CD14-positive monocyte (primary cell): ENCODE data around the gene LDLRAP1. TPM values are rescaled to one million over a fixed set of nuclear protein-coding genes. Genes with fewer than 3 reads are reported as not detected.

Experiments used
- DNase-seq, 3 donors: peaks; one replicate each; pipeline ENCODE4 v3.0.0-alpha.2; 2011 to 2022
- H2AFZ ChIP-seq: 2 replicates; pipeline ENCODE4 v1.6.0; 2012; ENCODE audit warnings: mild to moderate bottlenecking, low read depth, low read length, inconsistent platforms; ENCODE audit not compliant: insufficient read depth, poor library complexity, severe bottlenecking
- H3K27ac ChIP-seq, 2 donors: 1 replicate in 1 of 2; 2 replicates in 1 of 2; pipeline ENCODE4 v1.5.1; 2012 to 2013; ENCODE audit warnings: low read length in 2 of 2, control low read depth in 1 of 2, inconsistent platforms in 1 of 2, low read depth in 1 of 2, mild to moderate bottlenecking in 1 of 2
- H3K27me3 ChIP-seq, 2 donors: one replicate each; pipeline versions ENCODE4 v1.6.0 to v1.6.1; 2011 to 2013; ENCODE audit warnings: low read length in 2 of 2; ENCODE audit not compliant: control insufficient read depth in 2 of 2, insufficient read depth in 2 of 2
- H3K36me3 ChIP-seq, 2 donors: replicated peaks in 1 of 2; 1 replicate in 1 of 2; 2 replicates in 1 of 2; pipeline versions ENCODE4 v1.5.1 to v1.6.1; 2012 to 2013; ENCODE audit warnings: low read length in 2 of 2, control low read depth in 1 of 2, inconsistent platforms in 1 of 2, mild to moderate bottlenecking in 1 of 2; ENCODE audit not compliant: insufficient read depth in 2 of 2, control insufficient read depth in 1 of 2
- H3K4me1 ChIP-seq, 2 donors: 1 replicate in 1 of 2; 2 replicates in 1 of 2; pipeline versions ENCODE4 v1.5.1 to v1.6.1; 2012 to 2013; ENCODE audit warnings: low read length in 2 of 2, control low read depth in 1 of 2, inconsistent platforms in 1 of 2, mild to moderate bottlenecking in 1 of 2, moderate library complexity in 1 of 2; ENCODE audit not compliant: insufficient read depth in 2 of 2, control insufficient read depth in 1 of 2
- H3K4me2 ChIP-seq: replicated peaks from 2 replicates; pipeline ENCODE3; 2012; ENCODE audit warnings: low read length, moderate library complexity, mild to moderate bottlenecking; ENCODE audit not compliant: poor library complexity, severe bottlenecking; ENCODE audit errors: extremely low read depth
- H3K4me3 ChIP-seq, 3 experiments: fragments of 200-600 bp in 1 of 3; sonication (generic) in 1 of 3; replicated peaks in 1 of 3; 1 replicate in 2 of 3; 2 replicates in 1 of 3; pipeline ENCODE4 v1.5.1; 2011 to 2013; ENCODE audit warnings: low read length in 3 of 3, mild to moderate bottlenecking in 3 of 3, control low read depth in 2 of 3, low read depth in 2 of 3, inconsistent platforms in 1 of 3, moderate library complexity in 1 of 3
- H3K79me2 ChIP-seq: 2 replicates; pipeline ENCODE4 v1.6.0; 2012; ENCODE audit warnings: mild to moderate bottlenecking, control low read depth, inconsistent platforms, low read length, moderate library complexity; ENCODE audit not compliant: insufficient read depth
- H3K9ac ChIP-seq: 2 replicates; pipeline ENCODE4 v1.6.0; 2017; ENCODE audit warnings: low read length, mild to moderate bottlenecking; ENCODE audit not compliant: insufficient read depth, poor library complexity, severe bottlenecking
- H3K9me3 ChIP-seq, 2 donors: replicated peaks in 1 of 2; 1 replicate in 1 of 2; 2 replicates in 1 of 2; pipeline versions ENCODE4 v1.5.1 to v1.6.1; 2012 to 2013; ENCODE audit warnings: low read length in 2 of 2, control low read depth in 1 of 2; ENCODE audit not compliant: control insufficient read depth in 1 of 2, insufficient read depth in 1 of 2
- H4K20me1 ChIP-seq: 2 replicates; pipeline ENCODE4 v1.6.0; 2012; ENCODE audit warnings: mild to moderate bottlenecking, low read length, control low read depth, moderate library complexity; ENCODE audit not compliant: insufficient read depth
- H3K27ac Mint-ChIP-seq, 7 donors: one replicate each; pipeline ENCODE4 v1.8.0; 2020; ENCODE audit warnings: mild to moderate bottlenecking in 7 of 7, mixed read lengths in 7 of 7, moderate library complexity in 6 of 7, inconsistent platforms in 2 of 7
- H3K27me3 Mint-ChIP-seq, 3 donors: one replicate each; pipeline ENCODE4 v1.8.0; 2021 to 2022; ENCODE audit warnings: low read depth in 3 of 3, mild to moderate bottlenecking in 3 of 3, mixed read lengths in 3 of 3, moderate library complexity in 3 of 3, inconsistent platforms in 1 of 3
- H3K36me3 Mint-ChIP-seq, 2 donors: one replicate each; pipeline ENCODE4 v1.8.0; 2020; ENCODE audit warnings: mixed read lengths in 2 of 2, inconsistent platforms in 1 of 2, mild to moderate bottlenecking in 1 of 2
- H3K4me1 Mint-ChIP-seq: one replicate; pipeline ENCODE4 v1.8.0; 2020; ENCODE audit warnings: mild to moderate bottlenecking, mixed read lengths
- H3K4me3 Mint-ChIP-seq, 2 donors: one replicate each; pipeline ENCODE4 v1.8.0; 2020; ENCODE audit warnings: mild to moderate bottlenecking in 2 of 2, mixed read lengths in 2 of 2, moderate library complexity in 1 of 2
- H3K9me3 Mint-ChIP-seq, 7 donors: one replicate each; pipeline ENCODE4 v1.8.0; 2020 to 2022; ENCODE audit warnings: mixed read lengths in 7 of 7, mild to moderate bottlenecking in 6 of 7, moderate library complexity in 6 of 7, inconsistent platforms in 2 of 7
- WGBS: methylation state at CpG from one replicate; pipeline ENCODE4 v1.1.5; 2013; ENCODE audit warnings: missing lambda C conversion rate; ENCODE audit not compliant: insufficient coverage; 5-methylcytosine and 5-hydroxymethylcytosine counted together
- intact Hi-C, 2 donors: fragments of 100-400 bp; cut with micrococcal nuclease; formaldehyde crosslinking; loops; one replicate each; pipeline versions ENCODE4 v1.15.0 to v1.15.1; 2023
- polyA plus RNA-seq, 3 donors: library from polyadenylated mRNA; depleted of rRNA in 1 of 3; unstranded in 2 of 3; stranded (reverse) in 1 of 3; fragments of 300-500 nt in 2 of 3; fragments of >200 nt in 1 of 3; fragmentation: Illumina TruSeq in 2 of 3; gene quantifications; 1 replicate in 2 of 3; 2 replicates in 1 of 3; pipeline ENCODE4 v1.2.3, GENCODE V29; 2012 to 2021
- TF ChIP-seq, protein P1 (sequence below): fragments of 200-600 bp; IDR thresholded peaks from one replicate; pipeline ENCODE4 v1.8.0; 2022; ENCODE audit warnings: antibody characterized with exemption, mild to moderate bottlenecking

Gene LDLRAP1
- polyA plus RNA-seq, 3 donors, result 12.8 to 18.5 (median 14.6) TPM

- Histone ChIP-seq H3K9me3 (no peaks in the 10 kb centered on the region), H4K20me1 (no peaks in the 10 kb centered on the region), H3K27me3 (no peaks in the 10 kb centered on the region), H3K36me3 (peaks cover 40 to 59% of the 10 kb centered on the region in 2 donors), H3K4me2 (no peak overlapping the region), H3K27ac (no peak overlapping the region), H2AFZ (no peak overlapping the region), H3K9ac (no peak overlapping the region), H3K79me2 (no peaks in the 10 kb centered on the region), H3K4me3 (no peak overlapping the region), H3K4me1 (no peaks in the 10 kb centered on the region)
- TF ChIP-seq, protein P1, sequence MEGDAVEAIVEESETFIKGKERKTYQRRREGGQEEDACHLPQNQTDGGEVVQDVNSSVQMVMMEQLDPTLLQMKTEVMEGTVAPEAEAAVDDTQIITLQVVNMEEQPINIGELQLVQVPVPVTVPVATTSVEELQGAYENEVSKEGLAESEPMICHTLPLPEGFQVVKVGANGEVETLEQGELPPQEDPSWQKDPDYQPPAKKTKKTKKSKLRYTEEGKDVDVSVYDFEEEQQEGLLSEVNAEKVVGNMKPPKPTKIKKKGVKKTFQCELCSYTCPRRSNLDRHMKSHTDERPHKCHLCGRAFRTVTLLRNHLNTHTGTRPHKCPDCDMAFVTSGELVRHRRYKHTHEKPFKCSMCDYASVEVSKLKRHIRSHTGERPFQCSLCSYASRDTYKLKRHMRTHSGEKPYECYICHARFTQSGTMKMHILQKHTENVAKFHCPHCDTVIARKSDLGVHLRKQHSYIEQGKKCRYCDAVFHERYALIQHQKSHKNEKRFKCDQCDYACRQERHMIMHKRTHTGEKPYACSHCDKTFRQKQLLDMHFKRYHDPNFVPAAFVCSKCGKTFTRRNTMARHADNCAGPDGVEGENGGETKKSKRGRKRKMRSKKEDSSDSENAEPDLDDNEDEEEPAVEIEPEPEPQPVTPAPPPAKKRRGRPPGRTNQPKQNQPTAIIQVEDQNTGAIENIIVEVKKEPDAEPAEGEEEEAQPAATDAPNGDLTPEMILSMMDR, result no peak
- Mint-ChIP-seq H3K4me1 (peaks cover 6% of the 10 kb centered on the region), H3K4me3 (no peak overlapping the region), H3K27me3 (peaks cover 0 to 4% (median 0%) of the 10 kb centered on the region in 3 donors), H3K27ac (peak overlapping the region in 2 of 7 donors; percentile 11 to 46), H3K9me3 (no peaks in the 10 kb centered on the region), H3K36me3 (peaks cover 46 to 71% of the 10 kb centered on the region in 2 donors)
- 83% methylated on average over 1 of the region's 1 CpG for WGBS
- intact Hi-C loops, result no loop called here
- no peak for DNase-seq
These were observed 42.7 kb upstream of the LDLRAP1 start for GRCh38 chr1:25500694-25501093.

- Histone ChIP-seq H3K4me3 (no peak overlapping the region), H3K4me1 (no peaks in the 10 kb centered on the region), H3K79me2 (no peaks in the 10 kb centered on the region), H3K27me3 (no peaks in the 10 kb centered on the region), H3K36me3 (peaks cover 34 to 52% of the 10 kb centered on the region in 2 donors), H3K9me3 (no peaks in the 10 kb centered on the region), H3K27ac (no peak overlapping the region), H4K20me1 (no peaks in the 10 kb centered on the region), H3K4me2 (no peak overlapping the region), H2AFZ (no peak overlapping the region), H3K9ac (no peak overlapping the region)
- WGBS, result 98% methylated on average over 4 of the region's 7 CpGs
- Mint-ChIP-seq H3K36me3 (peaks cover 40 to 64% of the 10 kb centered on the region in 2 donors), H3K9me3 (no peaks in the 10 kb centered on the region), H3K27me3 (peaks cover 0 to 4% (median 0%) of the 10 kb centered on the region in 3 donors), H3K4me1 (peaks cover 9% of the 10 kb centered on the region), H3K4me3 (no peak overlapping the region), H3K27ac (no peak overlapping the region)
- TF ChIP-seq, protein P1, result peak; percentile 22
- intact Hi-C loops, result no loop called here
- no peak for DNase-seq
These were observed 42.0 kb upstream of the LDLRAP1 start for GRCh38 chr1:25501235-25502058.
